ENCODE data around the gene MVB12B. TPM values are rescaled to one million over a fixed set of nuclear protein-coding genes. Genes with fewer than 3 reads are reported as not detected.

MVB12B gene
- total and polyA plus RNA-seq, 7 donors = 1.5 to 25.6 (median 11.6) TPM

DNA sequence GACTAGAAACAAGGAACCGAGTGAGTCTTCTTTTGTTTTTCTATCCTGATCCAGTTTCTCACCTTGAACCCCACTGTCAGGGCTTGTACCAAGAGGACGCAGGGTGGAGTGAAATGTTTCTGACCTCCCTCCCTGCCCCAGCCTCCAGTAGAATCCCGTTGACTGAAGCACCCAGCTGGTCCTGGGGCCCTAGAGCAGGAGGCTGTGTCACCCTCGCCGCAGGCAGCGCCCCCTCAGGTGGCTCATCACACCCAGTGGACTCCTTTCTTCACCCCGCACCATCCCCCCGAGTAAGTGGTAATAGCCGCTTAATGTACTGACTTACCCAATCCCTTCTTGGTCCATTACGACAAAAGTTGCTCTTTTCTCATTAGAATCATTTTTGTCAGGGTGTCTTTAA is 53.8 kb downstream of the MVB12B start:
- Histone ChIP-seq H3K27ac (no peak overlapping the region), H3K27me3 (ENCODE audit: insufficient read depth in 3 of 3, low read length in 2 of 3) (no peaks in the 10 kb centered on the region), H3K36me3 (ENCODE audit: insufficient read depth in 1 of 2, low read depth in 1 of 2) (peaks cover 0 to 11% of the 10 kb centered on the region in 2 donors), H3K4me3 (no peak overlapping the region), H3K4me1 (peaks cover 25% of the 10 kb centered on the region), H3K9me3 (no peaks in the 10 kb centered on the region)
- intact Hi-C loops (cut with DNase I) = no loop called here
- TF ChIP-seq, protein P1, sequence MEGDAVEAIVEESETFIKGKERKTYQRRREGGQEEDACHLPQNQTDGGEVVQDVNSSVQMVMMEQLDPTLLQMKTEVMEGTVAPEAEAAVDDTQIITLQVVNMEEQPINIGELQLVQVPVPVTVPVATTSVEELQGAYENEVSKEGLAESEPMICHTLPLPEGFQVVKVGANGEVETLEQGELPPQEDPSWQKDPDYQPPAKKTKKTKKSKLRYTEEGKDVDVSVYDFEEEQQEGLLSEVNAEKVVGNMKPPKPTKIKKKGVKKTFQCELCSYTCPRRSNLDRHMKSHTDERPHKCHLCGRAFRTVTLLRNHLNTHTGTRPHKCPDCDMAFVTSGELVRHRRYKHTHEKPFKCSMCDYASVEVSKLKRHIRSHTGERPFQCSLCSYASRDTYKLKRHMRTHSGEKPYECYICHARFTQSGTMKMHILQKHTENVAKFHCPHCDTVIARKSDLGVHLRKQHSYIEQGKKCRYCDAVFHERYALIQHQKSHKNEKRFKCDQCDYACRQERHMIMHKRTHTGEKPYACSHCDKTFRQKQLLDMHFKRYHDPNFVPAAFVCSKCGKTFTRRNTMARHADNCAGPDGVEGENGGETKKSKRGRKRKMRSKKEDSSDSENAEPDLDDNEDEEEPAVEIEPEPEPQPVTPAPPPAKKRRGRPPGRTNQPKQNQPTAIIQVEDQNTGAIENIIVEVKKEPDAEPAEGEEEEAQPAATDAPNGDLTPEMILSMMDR (IDR thresholded peaks at IDR 0.05) = no peak
- WGBS, 3 donors = 89 to 92% (median 90%) methylated on average over 10 of the region's 10 CpGs
- DNase-seq (no peak), ATAC-seq (no peak)

DNA sequence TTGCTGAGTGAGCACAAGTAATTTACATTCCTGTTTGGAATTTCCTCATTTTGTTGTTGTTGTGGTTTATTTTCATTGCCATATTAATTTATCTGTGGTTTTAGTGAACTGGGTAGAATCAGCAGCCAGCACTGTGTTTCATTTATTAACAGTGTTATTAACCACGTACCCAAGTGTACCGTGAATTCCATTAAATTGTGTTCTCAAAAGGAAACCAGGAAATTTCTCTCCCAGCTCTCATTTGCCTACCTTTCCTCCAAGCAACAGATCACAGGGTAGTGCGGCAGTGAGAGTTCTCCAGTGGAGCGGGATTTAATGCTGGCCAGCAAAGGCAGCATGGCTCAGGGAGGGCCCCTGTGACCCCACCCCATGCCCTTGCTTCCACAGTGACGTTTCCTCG is 54.6 kb downstream of the MVB12B start:
- Histone ChIP-seq H3K9me3 (no peaks in the 10 kb centered on the region), H3K4me1 (peaks cover 17% of the 10 kb centered on the region), H3K27ac (no peak overlapping the region), H3K4me3 (no peak overlapping the region), H3K27me3 (ENCODE audit: insufficient read depth in 3 of 3, low read length in 2 of 3) (no peaks in the 10 kb centered on the region), H3K36me3 (ENCODE audit: insufficient read depth in 1 of 2, low read depth in 1 of 2) (peaks cover 0 to 11% of the 10 kb centered on the region in 2 donors)
- DNase-seq (no peak), ATAC-seq (no peak)
- intact Hi-C loops (cut with DNase I) = no loop called here
- TF ChIP-seq, protein P1 (IDR thresholded peaks at IDR 0.05) = no peak
- 87 to 91% (median 87%) methylated on average over 6 of the region's 6 CpGs for WGBS, 3 donors

DNA sequence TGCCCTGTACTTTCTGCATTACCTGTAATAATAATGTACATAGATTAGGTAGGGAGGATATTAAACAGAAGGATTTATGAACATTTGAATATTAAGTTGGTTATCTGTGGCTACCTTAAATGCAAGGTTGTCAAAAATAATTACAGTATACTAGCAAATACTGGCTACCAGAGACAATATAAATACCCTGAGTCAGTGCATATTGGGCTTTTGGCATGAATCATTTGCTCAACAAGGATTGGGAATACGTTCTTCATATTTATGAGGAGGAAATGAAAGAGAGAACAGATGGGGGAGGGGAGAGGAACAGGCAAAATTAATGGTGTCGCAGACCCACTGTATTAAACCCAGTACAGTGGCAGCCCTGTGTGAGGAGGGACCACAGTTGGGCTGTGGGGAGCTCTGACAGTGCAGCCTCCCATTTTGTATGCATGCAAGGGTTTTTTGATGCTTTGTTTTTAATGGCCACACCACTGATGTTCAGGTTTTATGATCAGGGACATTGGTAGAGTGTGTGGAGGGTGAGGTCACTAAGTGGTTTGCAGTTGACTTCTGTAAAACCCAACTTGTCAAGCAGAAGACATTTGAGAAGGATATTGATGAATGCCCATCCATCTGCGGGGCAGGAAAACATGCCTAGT is 56.9 kb downstream of the MVB12B start:
- WGBS, 3 donors = 72 to 78% (median 73%) methylated on average over 3 of the region's 3 CpGs
- peaks cover 2% of the 10 kb centered on the region for H3K4me1 ChIP-seq
- no peaks in the 10 kb centered on the region for H3K27me3 ChIP-seq (ENCODE audit: insufficient read depth in 3 of 3, low read length in 2 of 3)
- ATAC-seq = peak in 1 of 4 donors; percentile 53
- peaks cover 4 to 31% of the 10 kb centered on the region in 2 donors for H3K36me3 ChIP-seq (ENCODE audit: insufficient read depth in 1 of 2, low read depth in 1 of 2)
- H3K27ac ChIP-seq = no peak overlapping the region
- TF ChIP-seq, protein P1 (IDR thresholded peaks at IDR 0.05) = no peak
- no peaks in the 10 kb centered on the region for H3K9me3 ChIP-seq
- H3K4me3 ChIP-seq = no peak overlapping the region
- no peak for DNase-seq
- intact Hi-C loops (cut with DNase I) = no loop called here

DNA sequence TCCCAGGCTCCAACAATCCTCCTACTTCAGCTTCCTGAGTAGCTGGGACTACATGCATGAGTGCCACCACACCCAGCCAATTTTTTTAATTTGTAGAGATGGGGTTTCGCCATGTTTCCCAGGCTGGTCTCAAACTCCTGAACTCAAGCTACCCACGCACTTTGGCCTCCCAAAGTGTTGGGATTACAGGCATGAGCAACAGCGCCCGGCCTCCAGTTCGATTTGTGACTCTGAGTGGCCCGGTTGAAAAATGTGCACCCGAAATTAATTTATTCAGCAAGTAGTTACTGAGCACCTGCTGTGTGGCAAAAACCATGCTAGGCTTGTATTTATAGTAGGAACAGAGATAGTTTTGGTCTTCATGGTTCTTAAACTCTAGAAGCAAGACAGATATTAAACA is 58.3 kb downstream of the MVB12B start:
- ATAC-seq (no peak), DNase-seq (no peak)
- Histone ChIP-seq H3K4me3 (no peak overlapping the region), H3K4me1 (no peaks in the 10 kb centered on the region), H3K9me3 (no peaks in the 10 kb centered on the region), H3K27me3 (ENCODE audit: insufficient read depth in 3 of 3, low read length in 2 of 3) (no peaks in the 10 kb centered on the region), H3K27ac (no peak overlapping the region), H3K36me3 (ENCODE audit: insufficient read depth in 1 of 2, low read depth in 1 of 2) (peaks cover 4 to 31% of the 10 kb centered on the region in 2 donors)
- intact Hi-C loops (cut with DNase I) = no loop called here
- WGBS, 3 donors = 93 to 98% (median 97%) methylated on average over 7 of the region's 7 CpGs
- TF ChIP-seq, protein P1 (IDR thresholded peaks at IDR 0.05) = no peak

DNA sequence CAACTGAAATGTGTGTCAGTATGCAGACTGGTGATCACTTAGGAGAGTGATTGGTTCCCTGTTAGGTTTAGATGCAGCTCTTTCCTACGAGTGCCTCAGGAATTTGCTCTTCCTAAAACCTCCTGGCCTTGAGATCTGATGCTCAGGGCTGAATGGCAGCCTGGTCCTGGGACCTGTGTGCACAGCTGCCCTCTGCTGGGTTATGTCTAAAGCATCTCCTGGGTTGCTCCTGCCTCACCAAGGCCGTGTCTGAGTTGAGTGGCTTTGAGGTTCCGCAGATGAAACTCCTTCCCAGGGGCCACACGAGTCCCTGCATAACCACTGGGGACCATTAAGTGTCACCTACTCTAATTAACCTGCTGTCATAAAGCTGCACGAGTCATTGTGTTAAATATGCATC is 59.5 kb downstream of the MVB12B start:
- intact Hi-C loops (cut with DNase I) = no loop called here
- no peaks in the 10 kb centered on the region for H3K27me3 ChIP-seq (ENCODE audit: insufficient read depth in 3 of 3, low read length in 2 of 3)
- H3K9me3 ChIP-seq = no peaks in the 10 kb centered on the region
- peaks cover 4 to 27% of the 10 kb centered on the region in 2 donors for H3K36me3 ChIP-seq (ENCODE audit: insufficient read depth in 1 of 2, low read depth in 1 of 2)
- H3K4me3 ChIP-seq = no peak overlapping the region
- WGBS, 3 donors = 69 to 79% (median 74%) methylated on average over 5 of the region's 5 CpGs
- peaks cover 3% of the 10 kb centered on the region for H3K4me1 ChIP-seq
- DNase-seq (no peak), ATAC-seq (peak in 2 of 4 donors; percentile 51 to 53)
- TF ChIP-seq, protein P1 (IDR thresholded peaks at IDR 0.05) = peak; percentile 27
- H3K27ac ChIP-seq = no peak overlapping the region

Measured in psoas muscle (tissue), 8 donors.